ENCODE measurements around the gene HMGXB3. TPM values are rescaled to one million over a fixed set of nuclear protein-coding genes. Genes with fewer than 3 reads are reported as not detected.

Gene HMGXB3
- total and polyA plus RNA-seq, 2 donors (not counting 1 experiment from before 2014, with no cell fraction given) = 29.9 to 31.5 TPM

DNA sequence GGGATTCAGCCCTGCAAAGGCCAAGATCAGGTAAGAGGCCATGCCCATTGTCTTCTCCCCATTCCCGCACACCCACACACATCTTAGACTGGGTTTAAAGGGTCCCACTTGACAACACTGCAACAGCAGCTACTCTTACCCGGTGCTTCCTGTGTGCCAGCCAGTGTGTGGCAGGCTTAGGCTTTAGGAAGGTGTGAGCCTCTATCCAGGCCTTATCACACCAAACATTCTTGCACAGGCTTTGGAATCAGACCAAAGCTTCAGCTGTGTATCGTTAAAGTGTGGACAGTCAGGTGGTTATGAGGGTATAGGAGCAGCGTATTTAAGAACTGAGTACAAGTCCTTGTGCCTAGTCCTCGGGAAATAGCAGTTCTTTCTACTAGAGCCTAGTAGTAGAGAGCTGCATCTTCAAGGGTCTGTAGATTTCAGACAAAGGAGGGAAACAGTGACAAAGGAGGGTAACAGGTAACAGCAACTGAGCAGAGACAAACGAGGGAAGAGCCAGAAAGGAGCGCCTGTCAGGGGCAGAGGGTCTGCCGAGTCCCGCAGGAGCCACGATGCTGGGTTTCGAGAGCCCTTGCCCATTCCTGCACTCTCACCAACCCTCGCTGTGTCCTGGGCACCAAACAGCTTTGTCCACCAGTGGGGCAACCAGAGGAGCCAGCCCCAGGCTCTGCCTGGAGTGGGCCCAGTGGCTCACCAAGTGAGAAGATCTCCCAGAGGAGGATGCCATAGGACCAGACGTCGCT is 55.0 kb downstream of the HMGXB3 start:
- TF ChIP-seq EZH2 (IDR thresholded peaks at IDR 0.05; ENCODE audit: low read length, missing control alignments) = no peak
- TF ChIP-seq, protein P1, sequence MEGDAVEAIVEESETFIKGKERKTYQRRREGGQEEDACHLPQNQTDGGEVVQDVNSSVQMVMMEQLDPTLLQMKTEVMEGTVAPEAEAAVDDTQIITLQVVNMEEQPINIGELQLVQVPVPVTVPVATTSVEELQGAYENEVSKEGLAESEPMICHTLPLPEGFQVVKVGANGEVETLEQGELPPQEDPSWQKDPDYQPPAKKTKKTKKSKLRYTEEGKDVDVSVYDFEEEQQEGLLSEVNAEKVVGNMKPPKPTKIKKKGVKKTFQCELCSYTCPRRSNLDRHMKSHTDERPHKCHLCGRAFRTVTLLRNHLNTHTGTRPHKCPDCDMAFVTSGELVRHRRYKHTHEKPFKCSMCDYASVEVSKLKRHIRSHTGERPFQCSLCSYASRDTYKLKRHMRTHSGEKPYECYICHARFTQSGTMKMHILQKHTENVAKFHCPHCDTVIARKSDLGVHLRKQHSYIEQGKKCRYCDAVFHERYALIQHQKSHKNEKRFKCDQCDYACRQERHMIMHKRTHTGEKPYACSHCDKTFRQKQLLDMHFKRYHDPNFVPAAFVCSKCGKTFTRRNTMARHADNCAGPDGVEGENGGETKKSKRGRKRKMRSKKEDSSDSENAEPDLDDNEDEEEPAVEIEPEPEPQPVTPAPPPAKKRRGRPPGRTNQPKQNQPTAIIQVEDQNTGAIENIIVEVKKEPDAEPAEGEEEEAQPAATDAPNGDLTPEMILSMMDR (conservative IDR thresholded peaks at IDR 0.05 in 1 of 2, IDR thresholded peaks at IDR 0.05 in 1 of 2; ENCODE audit: low read depth in 1 of 2, low read length in 2 of 2) = no peak
- DNase-seq (ENCODE audit: low read depth in 2 of 2) = no peak
- Histone ChIP-seq H3K36me3 (ENCODE audit: control insufficient read depth, insufficient read depth, low read length) (peaks cover 20% of the 10 kb centered on the region), H3K9me3 (ENCODE audit: control insufficient read depth, insufficient read depth, low read depth, low read length) (no peaks in the 10 kb centered on the region), H4K20me1 (ENCODE audit: control insufficient read depth, extremely low read depth, insufficient read depth, low read length) (no peaks in the 10 kb centered on the region), H3K4me2 (ENCODE audit: extremely low read depth, insufficient read depth, low read length) (no peak overlapping the region), H3K79me2 (ENCODE audit: control insufficient read depth, insufficient read depth, low read length) (no peaks in the 10 kb centered on the region), H3K4me3 (replicated peaks in 1 of 4; ENCODE audit: control extremely low read depth in 1 of 4, insufficient read depth in 1 of 4, low read depth in 3 of 4, low read length in 4 of 4) (no peak overlapping the region), H2AFZ (ENCODE audit: low read length) (no peak overlapping the region), H3K4me1 (ENCODE audit: control insufficient read depth, extremely low read depth, insufficient read depth, low read length) (peaks cover 12% of the 10 kb centered on the region), H3K9ac (ENCODE audit: insufficient read depth, low read length) (no peak overlapping the region), H3K27me3 (ENCODE audit: control insufficient read depth, insufficient read depth, low read length) (no peaks in the 10 kb centered on the region), H3K27ac (ENCODE audit: insufficient read depth, low read length) (no peak overlapping the region)

DNA sequence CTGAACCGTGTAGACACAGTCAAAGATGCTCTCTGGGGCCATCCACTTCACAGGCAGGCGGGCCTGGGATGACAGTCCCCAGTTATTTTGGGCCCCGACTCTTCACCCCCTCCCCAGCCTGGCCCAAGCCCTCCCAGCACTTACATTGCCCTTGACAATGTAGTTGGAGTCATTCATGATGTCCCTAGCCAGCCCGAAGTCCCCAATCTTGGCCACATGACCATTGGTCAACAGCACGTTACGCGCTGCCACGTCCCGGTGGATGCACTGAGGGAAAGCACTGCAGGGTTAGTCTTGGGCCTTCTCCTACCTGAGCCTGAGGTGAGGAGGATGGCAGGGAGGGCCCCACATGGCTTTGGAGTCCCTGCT is 55.5 kb downstream of the HMGXB3 start:
- no peak overlapping the region for H3K4me2 ChIP-seq (ENCODE audit: extremely low read depth, insufficient read depth, low read length)
- no peaks in the 10 kb centered on the region for H3K27me3 ChIP-seq (ENCODE audit: control insufficient read depth, insufficient read depth, low read length)
- no peaks in the 10 kb centered on the region for H4K20me1 ChIP-seq (ENCODE audit: control insufficient read depth, extremely low read depth, insufficient read depth, low read length)
- H3K9me3 ChIP-seq (ENCODE audit: control insufficient read depth, insufficient read depth, low read depth, low read length) = no peaks in the 10 kb centered on the region
- no peak overlapping the region for H3K9ac ChIP-seq (ENCODE audit: insufficient read depth, low read length)
- DNase-seq (ENCODE audit: low read depth in 2 of 2) = no peak
- no peak overlapping the region for H3K4me3 ChIP-seq (replicated peaks in 1 of 4; ENCODE audit: control extremely low read depth in 1 of 4, insufficient read depth in 1 of 4, low read depth in 3 of 4, low read length in 4 of 4)
- peaks cover 12% of the 10 kb centered on the region for H3K4me1 ChIP-seq (ENCODE audit: control insufficient read depth, extremely low read depth, insufficient read depth, low read length)
- TF ChIP-seq, protein P1 (conservative IDR thresholded peaks at IDR 0.05 in 1 of 2, IDR thresholded peaks at IDR 0.05 in 1 of 2; ENCODE audit: low read depth in 1 of 2, low read length in 2 of 2) = no peak
- no peak for TF ChIP-seq EZH2 (IDR thresholded peaks at IDR 0.05; ENCODE audit: low read length, missing control alignments)
- H3K27ac ChIP-seq (ENCODE audit: insufficient read depth, low read length) = no peak overlapping the region
- peaks cover 15% of the 10 kb centered on the region for H3K36me3 ChIP-seq (ENCODE audit: control insufficient read depth, insufficient read depth, low read length)
- no peaks in the 10 kb centered on the region for H3K79me2 ChIP-seq (ENCODE audit: control insufficient read depth, insufficient read depth, low read length)
- no peak overlapping the region for H2AFZ ChIP-seq (ENCODE audit: low read length)

DNA sequence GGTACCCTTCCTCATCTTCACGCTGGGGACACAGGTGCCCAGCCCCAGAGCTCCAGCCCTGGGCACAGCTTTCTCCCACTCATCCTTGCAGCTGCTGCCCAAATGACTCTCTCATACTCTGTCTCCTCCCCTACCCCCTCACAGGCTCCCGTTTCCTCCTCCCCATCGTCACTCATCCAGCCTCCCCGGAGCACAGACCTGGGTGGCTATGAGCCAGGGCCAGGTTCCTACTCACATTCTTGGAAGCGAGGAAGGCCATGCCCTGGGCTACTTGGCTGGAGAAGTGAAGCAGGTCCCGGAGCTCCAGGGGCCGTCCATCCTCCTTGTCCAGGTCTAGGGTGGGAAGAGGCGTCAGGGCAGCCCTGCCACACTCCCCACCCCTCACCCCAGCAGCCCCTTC is 56.5 kb downstream of the HMGXB3 start:
- no peaks in the 10 kb centered on the region for H4K20me1 ChIP-seq (ENCODE audit: control insufficient read depth, extremely low read depth, insufficient read depth, low read length)
- no peak overlapping the region for H2AFZ ChIP-seq (ENCODE audit: low read length)
- no peak overlapping the region for H3K4me3 ChIP-seq (replicated peaks in 1 of 4; ENCODE audit: control extremely low read depth in 1 of 4, insufficient read depth in 1 of 4, low read depth in 3 of 4, low read length in 4 of 4)
- H3K4me1 ChIP-seq (ENCODE audit: control insufficient read depth, extremely low read depth, insufficient read depth, low read length) = peaks cover 12% of the 10 kb centered on the region
- TF ChIP-seq, protein P1 (conservative IDR thresholded peaks at IDR 0.05 in 1 of 2, IDR thresholded peaks at IDR 0.05 in 1 of 2; ENCODE audit: low read depth in 1 of 2, low read length in 2 of 2) = no peak
- TF ChIP-seq EZH2 (IDR thresholded peaks at IDR 0.05; ENCODE audit: low read length, missing control alignments) = no peak
- no peaks in the 10 kb centered on the region for H3K79me2 ChIP-seq (ENCODE audit: control insufficient read depth, insufficient read depth, low read length)
- peaks cover 6% of the 10 kb centered on the region for H3K36me3 ChIP-seq (ENCODE audit: control insufficient read depth, insufficient read depth, low read length)
- H3K4me2 ChIP-seq (ENCODE audit: extremely low read depth, insufficient read depth, low read length) = no peak overlapping the region
- H3K9me3 ChIP-seq (ENCODE audit: control insufficient read depth, insufficient read depth, low read depth, low read length) = no peaks in the 10 kb centered on the region
- no peak overlapping the region for H3K9ac ChIP-seq (ENCODE audit: insufficient read depth, low read length)
- no peak overlapping the region for H3K27ac ChIP-seq (ENCODE audit: insufficient read depth, low read length)
- H3K27me3 ChIP-seq (ENCODE audit: control insufficient read depth, insufficient read depth, low read length) = no peaks in the 10 kb centered on the region
- no peak for DNase-seq (ENCODE audit: low read depth in 2 of 2)
